ENCODE measurements around the gene RBMS3.

The RBMS3 gene

DNA sequence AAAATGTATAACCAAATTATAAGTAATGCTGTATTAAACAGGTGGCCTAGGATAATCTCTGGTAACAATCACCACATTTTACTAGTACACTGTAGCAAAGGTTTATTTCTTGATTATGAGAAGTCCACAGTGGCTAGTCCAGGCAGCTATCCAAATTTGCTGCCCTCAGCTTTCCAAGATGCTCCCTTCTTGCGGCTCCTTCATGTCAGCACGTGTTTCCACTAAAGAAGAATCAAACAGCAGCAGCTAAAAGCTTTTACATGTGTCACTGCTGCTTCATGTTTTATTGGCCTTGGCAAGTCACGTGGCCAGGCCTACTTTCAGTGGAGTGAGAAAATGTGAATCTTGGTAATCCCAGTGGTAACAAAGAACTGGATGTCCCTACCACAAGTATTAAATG is 5.6 kb upstream of the RBMS3 start:
- in situ Hi-C loops (cut with MboI; ENCODE audit: low sequenced_read_pairs) = no loop called here

DNA sequence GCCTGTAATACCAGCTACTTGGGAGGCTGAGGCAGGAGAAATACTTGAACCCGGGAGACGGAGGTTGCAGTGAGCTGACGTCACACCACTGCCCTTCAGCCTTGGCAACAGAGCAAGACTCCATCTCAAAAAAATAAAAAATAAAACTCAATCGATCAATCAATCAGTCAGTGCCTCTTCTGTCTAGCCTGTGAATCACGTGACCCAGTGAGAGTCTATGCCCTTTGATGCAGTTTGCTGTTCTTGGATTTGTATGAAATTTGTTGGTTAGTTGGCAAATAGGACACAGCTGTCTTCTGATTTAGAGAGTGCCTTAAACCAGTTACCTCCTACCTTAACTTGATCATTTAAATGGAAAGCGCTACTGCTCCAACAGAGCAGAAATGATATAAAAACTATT is 3.6 kb upstream of the RBMS3 start:
- in situ Hi-C loops (cut with MboI; ENCODE audit: low sequenced_read_pairs) = no loop called here

DNA sequence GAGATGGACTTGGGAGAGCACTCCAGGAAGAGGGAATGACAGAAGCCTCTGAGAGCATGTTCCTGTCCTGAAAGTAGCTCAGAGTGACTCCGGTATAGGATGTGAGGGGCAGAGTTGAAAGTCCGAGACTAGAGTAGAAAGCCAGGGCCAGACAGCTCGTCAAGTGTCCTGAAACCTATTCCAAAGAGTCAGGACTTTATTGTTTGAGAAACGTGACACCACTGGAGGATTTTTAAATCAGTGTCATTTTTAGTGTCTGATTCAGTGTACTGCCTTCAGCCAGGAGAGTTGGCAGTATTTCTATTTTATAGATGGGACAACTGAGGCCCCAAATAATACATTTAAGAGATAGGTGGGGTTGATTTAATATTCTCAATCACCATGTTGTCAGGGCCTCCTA is 1.6 kb upstream of the RBMS3 start:
- in situ Hi-C loops (cut with MboI; ENCODE audit: low sequenced_read_pairs) = no loop called here

DNA sequence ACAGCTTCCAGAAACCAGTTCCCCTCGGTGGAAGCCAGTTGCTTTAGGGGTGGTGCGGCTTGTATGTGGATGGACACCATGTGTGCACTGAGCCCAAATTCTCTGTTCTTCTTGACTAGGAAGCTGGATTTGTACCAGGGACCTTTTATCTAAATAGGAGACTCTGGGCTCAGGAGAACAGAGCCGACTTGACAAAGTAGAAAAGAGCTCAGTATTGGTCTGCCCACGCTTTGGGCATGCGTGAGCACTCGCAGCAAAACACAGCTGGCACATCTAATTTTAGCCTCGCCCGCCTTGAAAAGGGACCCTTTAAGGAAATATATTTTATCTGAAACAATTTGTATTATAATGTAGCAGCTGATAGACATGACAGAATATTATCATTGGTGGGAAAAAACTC is 1.1 kb upstream of the RBMS3 start:
- in situ Hi-C loops (cut with MboI; ENCODE audit: low sequenced_read_pairs) = no loop called here

DNA sequence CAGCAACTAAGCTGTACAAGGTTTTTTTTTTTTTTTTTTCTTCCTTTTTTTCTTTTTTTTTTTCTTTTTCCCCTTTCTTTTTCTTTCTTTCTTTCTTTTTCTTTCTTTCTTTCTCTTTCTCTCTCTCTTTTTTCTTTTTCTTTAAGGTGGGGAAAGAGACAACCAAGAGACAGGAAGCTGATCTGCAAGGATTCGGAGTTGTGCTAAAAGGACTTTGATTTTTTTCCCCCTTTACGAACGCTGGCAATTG is 148 bp downstream of the RBMS3 start:
- in situ Hi-C loops (cut with MboI; ENCODE audit: low sequenced_read_pairs) = no loop called here

DNA sequence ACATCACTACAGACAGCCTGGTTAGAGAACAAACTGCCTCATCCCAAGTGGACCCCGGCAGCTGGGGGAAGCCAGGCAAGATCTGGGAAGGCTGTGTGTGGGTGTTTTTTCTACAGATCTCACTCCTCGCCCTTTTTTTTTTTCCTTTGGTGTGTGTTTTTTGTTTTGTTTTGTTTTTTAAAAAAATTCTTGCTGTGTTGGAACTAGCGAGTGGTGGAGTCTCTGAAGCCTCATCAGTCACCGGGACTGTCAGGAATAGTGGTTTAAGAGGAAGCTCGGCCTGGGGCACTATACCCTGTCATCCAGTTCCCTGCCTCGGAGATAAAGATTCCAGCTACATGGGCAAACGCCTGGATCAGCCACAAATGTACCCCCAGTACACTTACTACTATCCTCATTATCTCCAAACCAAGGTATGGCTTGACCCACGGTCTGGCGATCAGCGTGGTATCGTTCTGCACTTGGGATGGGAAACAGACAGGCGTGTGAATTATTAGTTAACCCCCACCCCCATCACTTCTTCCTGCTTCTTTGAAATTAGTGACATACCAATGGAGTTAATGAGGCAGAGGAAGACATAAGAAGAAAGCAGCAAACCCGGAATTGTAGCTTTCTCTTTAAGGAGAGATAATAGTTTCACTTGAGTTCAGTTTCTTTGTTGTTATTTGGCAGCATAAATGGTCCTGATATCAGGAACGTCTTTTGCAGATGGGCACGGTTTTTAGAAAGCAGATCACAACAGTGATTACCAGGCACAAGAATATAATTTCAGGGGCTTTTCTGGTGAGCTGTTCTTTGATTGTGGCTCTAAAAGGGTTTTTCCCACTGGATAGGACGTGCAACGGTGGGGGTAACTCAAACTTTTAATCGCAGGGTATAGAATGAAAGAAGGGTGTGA is 722 bp downstream of the RBMS3 start:
- in situ Hi-C loops (cut with MboI; ENCODE audit: low sequenced_read_pairs) = no loop called here

DNA sequence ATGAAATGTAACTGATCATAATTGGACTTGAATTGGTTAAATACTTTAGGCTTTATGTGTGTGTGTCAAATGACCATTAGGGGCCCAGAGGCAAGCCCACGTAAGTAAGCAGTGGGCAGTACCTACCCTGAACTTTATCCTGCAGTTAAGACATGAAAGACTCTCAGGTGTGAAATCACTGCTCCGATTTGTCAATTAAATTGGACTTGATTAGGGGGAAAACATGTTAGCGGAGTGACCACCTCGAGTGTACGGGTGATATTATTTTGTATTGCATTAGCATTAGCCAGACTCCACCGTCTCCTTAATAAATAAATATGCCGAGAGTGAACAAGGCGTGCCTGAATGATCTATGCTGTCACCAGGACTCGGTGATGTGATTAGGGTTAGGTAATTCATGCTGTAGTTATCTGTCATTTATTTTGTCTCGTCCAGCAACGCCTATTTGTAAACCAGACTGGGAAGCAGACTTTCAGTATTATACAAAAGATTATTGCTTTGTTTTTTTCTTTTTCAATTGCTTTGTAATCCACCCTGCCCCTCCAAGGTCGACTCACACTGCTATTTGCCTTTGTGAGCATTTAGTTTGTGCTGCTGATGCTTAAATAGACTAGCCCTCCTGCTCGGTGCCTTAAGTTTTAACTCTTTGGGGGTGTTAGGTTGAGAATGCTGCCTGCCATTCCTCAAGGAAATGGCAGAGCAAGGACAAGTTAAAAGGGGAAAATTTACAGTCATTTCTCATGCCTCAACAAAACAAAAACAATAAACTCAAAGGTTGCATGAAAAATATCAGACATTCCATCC is 1.8 kb downstream of the RBMS3 start:
- in situ Hi-C loops (cut with MboI; ENCODE audit: low sequenced_read_pairs) = no loop called here

DNA sequence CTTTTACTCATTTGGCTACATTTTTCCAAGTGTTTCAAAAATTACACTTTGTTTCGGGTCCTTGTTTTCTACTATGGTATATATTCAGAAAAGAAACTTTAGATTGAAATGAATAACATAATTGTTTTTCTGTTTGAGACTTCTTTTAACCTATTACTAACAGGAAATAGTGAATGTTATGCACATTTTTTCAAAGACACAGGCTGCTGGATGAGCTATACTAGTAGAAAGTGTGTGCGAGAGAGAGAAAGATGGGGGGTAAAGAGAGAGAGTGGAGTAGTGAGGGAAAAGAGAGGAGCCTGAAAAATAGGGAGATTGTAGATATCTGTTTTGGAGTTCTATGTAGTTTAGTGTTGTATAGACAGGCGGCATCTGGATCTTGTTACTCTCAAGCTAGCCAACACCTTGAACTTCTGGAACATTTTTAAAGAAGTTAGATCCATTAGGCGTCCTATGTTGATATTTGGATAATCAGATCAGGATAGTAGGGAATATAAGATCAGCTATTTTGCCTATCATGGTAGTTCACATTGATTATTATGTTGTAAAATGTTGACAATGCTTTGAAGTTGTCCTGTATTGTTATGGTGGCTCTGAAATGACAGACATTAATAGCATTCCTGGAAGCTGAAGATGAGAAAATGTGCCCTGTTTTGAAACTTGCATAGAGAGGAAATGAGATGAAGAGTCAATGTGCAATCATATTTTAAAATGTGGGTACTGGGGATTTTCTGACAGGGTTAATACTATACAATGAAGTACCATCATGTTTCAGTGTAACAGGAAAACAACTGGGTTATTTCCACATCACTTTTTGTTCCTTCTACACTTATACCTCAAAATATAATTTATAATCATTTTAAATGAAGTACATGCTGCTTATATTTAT is 2.6 kb downstream of the RBMS3 start:
- in situ Hi-C loops (cut with MboI; ENCODE audit: low sequenced_read_pairs) = no loop called here

DNA sequence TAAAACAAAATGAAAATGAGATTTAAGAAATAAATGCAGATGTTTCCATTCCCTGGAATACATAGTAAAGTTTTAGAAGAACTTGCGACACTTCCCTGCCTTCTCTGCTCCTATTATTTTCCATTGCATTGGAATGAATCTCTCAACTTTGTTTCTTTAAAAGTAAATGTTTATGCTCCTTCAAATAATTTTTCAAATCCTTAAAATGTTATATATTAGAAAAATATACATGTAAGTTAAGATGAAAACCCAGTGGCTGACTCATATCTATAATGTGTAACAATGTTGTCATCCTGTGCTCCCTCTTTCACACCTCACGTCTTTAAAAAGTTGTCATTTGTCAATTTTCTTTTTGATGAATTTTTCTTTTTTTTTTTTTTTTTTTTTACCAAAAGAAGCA is 3.6 kb downstream of the RBMS3 start:
- in situ Hi-C loops (cut with MboI; ENCODE audit: low sequenced_read_pairs) = no loop called here

DNA sequence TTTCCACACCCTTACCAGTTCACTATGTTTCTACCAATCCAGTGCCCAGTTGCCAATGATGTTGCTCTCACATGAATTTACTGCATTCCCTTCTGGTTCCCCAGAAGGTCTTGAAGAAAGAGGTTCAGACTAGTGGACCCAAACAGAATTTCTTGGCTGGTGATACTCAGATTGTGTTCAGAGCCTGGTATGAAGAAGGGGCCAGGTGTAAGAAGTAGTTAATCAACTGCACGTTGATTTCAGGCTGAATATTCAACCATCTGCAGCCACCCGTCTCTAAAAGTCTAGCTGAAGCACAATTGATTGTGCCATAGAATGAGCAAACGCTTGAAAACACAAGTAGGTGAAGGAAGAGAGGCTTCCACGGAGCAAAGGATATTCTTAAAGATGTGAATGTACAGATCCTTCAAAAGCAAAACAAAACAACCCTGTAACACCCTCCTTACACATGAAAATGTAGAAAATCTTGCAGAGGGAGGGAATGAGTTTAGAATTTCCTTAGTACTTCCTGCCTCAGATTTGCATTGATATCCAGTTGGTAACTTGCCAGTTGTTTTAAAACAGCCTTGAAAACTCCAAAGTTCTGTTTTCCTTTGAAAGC is 4.7 kb downstream of the RBMS3 start:
- in situ Hi-C loops (cut with MboI; ENCODE audit: low sequenced_read_pairs) = no loop called here

DNA sequence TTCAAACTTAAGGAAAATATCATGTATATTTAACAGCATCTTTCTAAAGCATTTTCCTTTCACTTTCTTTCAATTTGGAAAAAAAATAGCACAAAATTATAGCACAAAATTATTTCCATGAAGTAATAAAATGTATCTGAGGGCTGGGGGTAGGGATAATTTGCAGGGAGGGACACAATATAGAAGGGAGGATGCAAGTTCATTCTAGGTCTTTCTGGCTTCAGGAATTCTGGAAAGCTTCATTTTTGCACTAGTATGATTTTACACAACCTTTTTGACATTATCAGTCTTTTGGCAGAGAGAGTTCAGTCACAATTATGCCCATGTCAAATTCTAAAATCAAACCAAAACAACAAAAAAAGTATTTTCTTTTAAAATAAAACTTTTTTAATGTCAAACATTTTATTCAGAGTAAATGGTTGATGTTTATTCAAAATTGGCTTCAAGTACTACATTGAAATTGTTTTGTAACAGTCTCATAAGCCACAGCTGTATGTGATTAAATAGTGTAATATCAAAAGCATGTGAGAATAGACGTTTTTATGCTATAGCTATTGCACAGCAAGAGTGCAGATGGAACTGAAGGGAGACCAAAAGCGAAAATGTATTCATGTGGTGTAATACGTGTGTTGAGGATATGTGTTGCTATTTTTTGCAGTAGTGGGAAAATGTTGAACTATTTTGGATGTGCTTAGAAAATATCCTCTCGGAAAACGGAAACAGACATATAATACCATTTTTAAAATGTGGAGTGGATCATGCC is 5.8 kb downstream of the RBMS3 start:
- in situ Hi-C loops (cut with MboI; ENCODE audit: low sequenced_read_pairs) = no loop called here

DNA sequence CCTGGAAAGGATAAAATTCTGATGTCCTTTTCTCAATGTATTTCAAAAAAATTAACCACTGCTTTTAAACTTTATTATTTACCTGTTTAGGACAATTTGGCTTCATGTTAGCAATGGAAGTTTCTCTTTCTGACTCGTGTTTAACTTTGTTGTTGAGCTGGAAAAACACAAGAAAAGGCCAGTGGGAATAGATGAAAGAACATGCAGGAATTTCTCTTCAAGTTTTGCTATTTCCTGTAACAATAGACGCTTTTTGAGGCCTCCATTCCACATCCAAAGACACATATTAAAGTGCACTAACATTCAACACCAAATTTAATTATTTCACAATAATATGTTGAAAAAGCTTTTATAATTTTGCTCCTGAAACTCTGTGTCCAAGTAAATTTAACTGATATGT is 9.7 kb downstream of the RBMS3 start:
- in situ Hi-C loops (cut with MboI; ENCODE audit: low sequenced_read_pairs) = no loop called here

DNA sequence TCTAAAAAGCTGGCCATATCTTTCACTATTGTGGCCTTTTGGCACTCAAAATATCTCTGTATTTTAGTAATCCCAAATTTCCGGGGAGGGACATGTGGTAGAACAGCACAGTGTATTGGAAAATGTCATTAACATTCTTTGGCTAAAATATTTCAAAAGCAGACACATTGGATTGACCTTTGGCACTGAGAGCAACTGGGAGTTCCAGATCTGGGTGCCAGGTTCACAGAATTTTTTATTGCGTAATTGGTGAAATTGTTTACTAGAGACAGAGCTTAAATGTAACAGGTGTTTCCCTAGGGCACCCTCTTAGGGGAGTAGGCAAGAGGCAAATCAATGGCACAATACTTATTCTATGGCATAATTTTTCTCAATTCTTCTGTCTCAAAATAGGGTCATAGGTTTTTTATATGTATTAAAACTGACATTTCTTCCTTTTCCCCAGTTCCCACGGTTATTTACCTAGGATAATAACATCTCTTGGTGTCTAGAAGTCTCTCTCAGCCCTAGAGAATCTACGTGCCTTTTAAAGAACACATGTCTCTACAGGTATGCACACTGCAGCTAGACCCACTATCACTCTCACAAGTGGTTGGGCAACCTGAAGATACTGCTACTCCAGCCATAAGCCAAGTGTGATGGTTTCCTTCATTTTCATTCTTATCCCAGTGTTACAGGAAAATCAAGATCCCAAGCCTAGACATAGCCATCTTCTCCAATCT is 10.6 kb downstream of the RBMS3 start:
- in situ Hi-C loops (cut with MboI; ENCODE audit: low sequenced_read_pairs) = no loop called here

DNA sequence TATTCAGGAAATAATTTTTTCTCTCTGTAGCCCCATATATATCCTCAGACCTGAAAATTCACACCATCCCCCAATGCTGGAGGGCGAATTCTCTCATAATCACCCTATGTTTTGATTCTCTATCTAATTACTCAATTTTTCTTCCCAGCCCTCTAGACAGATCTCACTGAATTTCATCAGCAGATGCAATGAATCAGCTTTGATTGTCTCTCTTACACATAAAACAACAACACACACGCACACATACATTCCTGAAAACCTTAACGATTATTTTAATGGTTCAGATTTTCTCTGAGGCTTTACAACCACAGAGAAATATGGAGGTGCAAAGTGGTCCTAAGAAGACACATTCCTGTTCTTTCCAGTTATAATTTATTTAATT is 11.1 kb downstream of the RBMS3 start:
- in situ Hi-C loops (cut with MboI; ENCODE audit: low sequenced_read_pairs) = no loop called here

DNA sequence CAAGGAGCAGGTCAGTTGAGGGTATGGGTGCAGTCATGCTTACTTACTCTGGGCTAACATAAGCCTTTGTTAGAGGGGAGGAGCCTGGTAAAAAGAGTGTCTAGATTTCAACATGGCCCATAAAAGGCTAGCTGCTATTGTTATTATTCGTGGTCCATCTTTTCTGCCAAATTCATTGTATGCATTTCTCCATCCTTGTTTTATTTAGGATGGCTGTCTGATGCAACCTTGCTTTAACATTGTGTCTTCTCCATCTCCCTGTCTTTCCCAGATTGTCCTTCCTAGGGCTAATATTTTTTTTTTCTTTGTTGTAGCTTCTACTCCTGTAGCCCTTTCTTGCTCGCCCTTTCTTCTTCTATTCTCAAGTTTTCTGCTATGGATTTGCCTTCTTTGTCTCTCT is 12.6 kb downstream of the RBMS3 start:
- in situ Hi-C loops (cut with MboI; ENCODE audit: low sequenced_read_pairs) = no loop called here

DNA sequence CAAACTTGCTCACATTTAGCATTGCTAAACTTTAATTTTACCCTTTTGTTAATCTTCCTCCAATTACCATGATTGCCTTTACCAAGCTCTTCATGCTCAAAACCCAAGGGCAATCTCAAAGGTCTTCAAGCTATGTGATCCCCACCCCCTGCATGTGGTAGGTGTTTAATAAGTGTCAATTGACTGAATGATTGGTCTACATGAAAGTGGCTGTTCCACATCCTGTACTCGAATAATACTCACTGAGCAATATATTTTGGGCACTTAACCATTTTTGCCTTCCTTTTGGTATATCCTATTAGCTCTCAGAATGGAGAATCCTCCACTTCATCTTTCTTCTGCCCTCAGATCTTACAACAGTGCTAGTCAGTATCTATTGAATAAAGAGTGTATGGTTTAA is 17.1 kb downstream of the RBMS3 start:
- in situ Hi-C loops (cut with MboI; ENCODE audit: low sequenced_read_pairs) = no loop called here

DNA sequence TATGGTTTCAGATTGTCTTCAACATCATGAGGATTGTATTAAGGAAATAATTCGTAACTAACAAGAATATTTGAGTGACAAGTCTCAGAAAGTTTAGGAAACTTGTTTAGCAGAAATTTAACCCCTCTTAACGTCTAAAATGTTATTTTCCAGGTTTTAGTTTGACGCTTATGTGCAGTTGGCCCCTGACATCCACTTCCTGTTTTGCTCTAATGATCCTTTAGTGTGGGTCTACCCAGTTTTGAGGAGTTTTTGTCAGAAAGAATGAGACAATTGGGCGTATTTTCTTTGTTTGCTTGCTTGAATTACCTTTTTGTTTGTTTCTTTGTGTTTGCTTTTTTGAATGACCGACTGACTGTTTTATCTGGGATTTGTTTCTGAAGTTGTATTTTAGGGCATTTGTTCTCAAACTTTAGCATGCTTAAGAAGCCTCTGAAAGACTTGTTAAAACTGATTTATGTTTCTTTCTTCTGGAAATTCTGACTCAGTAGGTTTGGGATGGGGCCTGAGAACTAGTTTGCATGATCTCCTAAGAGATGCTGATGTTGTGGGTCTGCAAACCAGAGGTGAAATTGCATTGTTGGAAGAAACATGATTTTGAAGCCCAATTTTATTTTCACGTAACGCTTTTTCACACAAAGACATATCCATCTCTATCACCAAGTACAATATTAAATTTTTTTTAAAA is 20.6 kb downstream of the RBMS3 start:
- in situ Hi-C loops (cut with MboI; ENCODE audit: low sequenced_read_pairs) = no loop called here

DNA sequence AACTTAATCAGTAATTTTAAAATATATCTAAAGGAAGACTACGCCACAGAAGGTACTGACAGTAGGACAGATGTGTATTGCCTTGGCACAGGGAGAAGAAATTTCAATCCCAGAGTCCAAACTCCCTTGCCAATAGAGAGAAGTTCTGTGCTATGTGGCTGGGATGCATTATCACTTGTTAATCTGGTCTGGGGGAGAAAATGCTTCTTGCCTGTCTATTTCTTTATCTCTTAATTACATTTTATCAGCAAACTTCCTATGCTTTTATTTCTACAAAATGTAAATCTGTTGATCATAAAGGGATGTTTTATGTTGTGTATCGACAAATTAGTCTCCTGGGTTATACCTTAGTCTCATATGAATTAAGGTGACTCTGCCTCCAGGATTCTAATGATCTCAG is 21.7 kb downstream of the RBMS3 start:
- in situ Hi-C loops (cut with MboI; ENCODE audit: low sequenced_read_pairs) = no loop called here

DNA sequence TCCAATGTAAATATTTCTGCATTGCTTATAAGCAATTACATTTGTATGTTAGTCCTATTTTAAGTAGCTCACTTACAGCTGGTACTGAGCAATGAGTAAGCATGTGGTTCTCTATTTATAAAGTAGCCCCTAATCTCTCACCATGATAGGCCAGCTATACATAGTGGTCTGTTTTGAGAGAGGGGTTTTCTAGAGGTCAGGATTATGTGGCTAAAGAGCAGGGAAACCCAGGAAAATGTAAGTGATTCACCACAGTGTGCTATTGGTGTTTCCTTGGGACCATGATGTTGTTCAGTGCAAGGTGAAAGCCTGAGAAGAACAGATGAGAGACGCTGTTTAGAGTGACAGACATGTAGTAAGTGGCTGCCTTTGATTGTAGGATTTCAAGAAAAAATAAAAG is 26.4 kb downstream of the RBMS3 start:
- in situ Hi-C loops (cut with MboI; ENCODE audit: low sequenced_read_pairs) = no loop called here

Measured in HL-60/S4 treated with retinoic acid at 250 ng/mL for 4 days and 3 days (cell line).